OCI-LY3 (cell line): ENCODE results near the gene PHB1.
"Not testable (repeated sequence)": the region's sequence is repeated elsewhere in the genome, so short reads cannot be mapped to it uniquely, and the experiment has no call there.

Experiments
- H2AFZ ChIP-seq: fragments of 200-600, 300-600 bp; shearing (Covaris generic); 2 replicates; pipeline ENCODE4 v1.6.0; 2014; ENCODE audit warnings: antibody characterized with exemption, low read depth, low read length
- H3K27ac ChIP-seq: fragments of 200-600, 300-600 bp; sonication (generic); 2 replicates; pipeline ENCODE4 v1.5.1; 2014; ENCODE audit warnings: mild to moderate bottlenecking, low read length, moderate library complexity, mixed read lengths
- H3K27me3 ChIP-seq: fragments of 200-600, 300-600 bp; sonication (generic); 2 replicates; pipeline ENCODE4 v1.6.1; 2014; ENCODE audit warnings: low read depth, low read length, mixed read lengths
- H3K36me3 ChIP-seq: fragments of 200-600, 300-600 bp; sonication (generic); replicated peaks from 2 replicates; pipeline ENCODE3; 2014; ENCODE audit warnings: low read depth, low read length, mixed read lengths
- H3K4me1 ChIP-seq: fragments of 300-600, 200-600 bp; sonication (generic); 2 replicates; pipeline ENCODE4 v1.6.1; 2014; ENCODE audit warnings: low read length, mixed read lengths
- H3K4me2 ChIP-seq: fragments of 200-600, 300-600 bp; sonication (generic); 2 replicates; pipeline ENCODE4 v1.6.1; 2014; ENCODE audit warnings: low read length, mixed read lengths
- H3K4me3 ChIP-seq: fragments of 300-600, 200-600 bp; sonication (generic); 2 replicates; pipeline ENCODE4 v1.5.1; 2014; ENCODE audit warnings: antibody characterized with exemption, mild to moderate bottlenecking, low read length, moderate library complexity
- H3K79me2 ChIP-seq: fragments of 300-600, 200-600 bp; shearing (Covaris generic); 2 replicates; pipeline ENCODE4 v1.6.1; 2014; ENCODE audit warnings: mild to moderate bottlenecking, low read length, mixed read lengths
- H3K9ac ChIP-seq: fragments of 300-600, 200-600 bp; shearing (Covaris generic); 2 replicates; pipeline ENCODE4 v1.6.0; 2014; ENCODE audit warnings: mild to moderate bottlenecking, low read length, moderate library complexity
- H3K9me3 ChIP-seq: fragments of 200-600, 300-600 bp; shearing (Covaris generic); 2 replicates; pipeline ENCODE4 v1.6.1; 2014; ENCODE audit warnings: low read length, mixed read lengths; ENCODE audit not compliant: insufficient read depth
- H4K20me1 ChIP-seq: fragments of 200-600, 300-600 bp; sonication (generic); 2 replicates; pipeline ENCODE4 v1.6.1; 2016; ENCODE audit warnings: low read length, mixed read lengths; ENCODE audit not compliant: insufficient read depth
- CTCF ChIP-seq: fragments of 200-600, 300-600 bp; sonication (generic); IDR thresholded peaks from 2 replicates; pipeline ENCODE4 v1.5.1; 2014; ENCODE audit warnings: antibody characterized with exemption, low read length, low read depth
- EZH2phosphoT487 ChIP-seq: fragments of 200-600 bp; shearing (Covaris generic); IDR thresholded peaks from 2 replicates; pipeline ENCODE4 v1.6.1; 2018; ENCODE audit warnings: antibody characterized with exemption, mixed run types, low read depth

The PHB1 gene

GRCh38 chr17:49399995-49400394 lies 14.7 kb downstream of the PHB1 start:
- no peak overlapping the region for H3K4me2 ChIP-seq
- no peaks in the 10 kb centered on the region for H4K20me1 ChIP-seq
- no peaks in the 10 kb centered on the region for H3K9me3 ChIP-seq
- H3K36me3 ChIP-seq = peaks cover 3% of the 10 kb centered on the region
- no peak overlapping the region for H3K9ac ChIP-seq
- TF ChIP-seq CTCF = no peak
- TF ChIP-seq EZH2phosphoT487 = no peak
- H3K27me3 ChIP-seq = no peaks in the 10 kb centered on the region
- H3K27ac ChIP-seq = no peak overlapping the region
- no peaks in the 10 kb centered on the region for H3K79me2 ChIP-seq
- H3K4me1 ChIP-seq = no peaks in the 10 kb centered on the region
- H3K4me3 ChIP-seq = no peak overlapping the region
- no peak overlapping the region for H2AFZ ChIP-seq

GRCh38 chr17:49397586-49397985 lies 17.1 kb downstream of the PHB1 start:
- no peak overlapping the region for H2AFZ ChIP-seq
- H3K4me2 ChIP-seq = no peak overlapping the region

GRCh38 chr17:49393491-49394255 lies 21.0 kb downstream of the PHB1 start:
- Histone ChIP-seq H4K20me1 (no peaks in the 10 kb centered on the region), H3K4me3 (no peak overlapping the region), H3K4me1 (peaks cover 11% of the 10 kb centered on the region), H3K79me2 (no peaks in the 10 kb centered on the region), H3K4me2 (no peak overlapping the region), H3K9me3 (no peaks in the 10 kb centered on the region), H3K27ac (no peak overlapping the region), H3K27me3 (no peaks in the 10 kb centered on the region), H3K9ac (no peak overlapping the region), H3K36me3 (no peaks in the 10 kb centered on the region), H2AFZ (no peak overlapping the region)
- TF ChIP-seq CTCF (no peak), EZH2phosphoT487 (no peak)

More at GRCh38 chr17:49397586-49397985, 17.1 kb downstream of the PHB1 start:
- Histone ChIP-seq H3K27me3 (no peaks in the 10 kb centered on the region), H4K20me1 (no peaks in the 10 kb centered on the region), H3K27ac (no peak overlapping the region), H3K9me3 (no peaks in the 10 kb centered on the region), H3K79me2 (no peaks in the 10 kb centered on the region), H3K4me1 (no peaks in the 10 kb centered on the region), H3K36me3 (peaks cover 3% of the 10 kb centered on the region), H3K4me3 (no peak overlapping the region), H3K9ac (no peak overlapping the region)
- TF ChIP-seq CTCF (no peak), EZH2phosphoT487 (no peak)

- H3K79me2 ChIP-seq = no peaks in the 10 kb centered on the region
- H3K4me2 ChIP-seq = peak overlapping the region; percentile 50
- H3K9ac ChIP-seq = no peak overlapping the region
- no peaks in the 10 kb centered on the region for H3K36me3 ChIP-seq
- peak overlapping the region; percentile 90 for H2AFZ ChIP-seq
- no peaks in the 10 kb centered on the region for H3K9me3 ChIP-seq
- H3K4me1 ChIP-seq = peaks cover 22% of the 10 kb centered on the region
- no peaks in the 10 kb centered on the region for H4K20me1 ChIP-seq
- TF ChIP-seq CTCF (no peak), EZH2phosphoT487 (no peak)
- no peaks in the 10 kb centered on the region for H3K27me3 ChIP-seq
- H3K4me3 ChIP-seq = peak overlapping the region; percentile 28
- no peak overlapping the region for H3K27ac ChIP-seq
Measured at GRCh38 chr17:49390548-49391324, 23.9 kb downstream of the PHB1 start.

GRCh38 chr17:49389514-49390347 lies 25.0 kb downstream of the PHB1 start:
- not testable (repeated sequence) for H3K4me2 ChIP-seq, H3K9ac ChIP-seq, H4K20me1 ChIP-seq, H3K4me3 ChIP-seq, H3K36me3 ChIP-seq, H3K79me2 ChIP-seq, H3K9me3 ChIP-seq, H3K27ac ChIP-seq, H3K27me3 ChIP-seq
- Histone ChIP-seq H2AFZ (peak overlapping the region; percentile 90), H3K4me1 (peaks cover 22% of the 10 kb centered on the region)
